HG03196 (cell line): ENCODE data around the gene UTP20.

ENCODE experiments used
- ATAC-seq: cut with Tn5 transposase; IDR thresholded peaks from one replicate; pipeline ENCODE4 v1.9.1; 2021; ENCODE audit not compliant: unreplicated experiment

The UTP20 gene

DNA sequence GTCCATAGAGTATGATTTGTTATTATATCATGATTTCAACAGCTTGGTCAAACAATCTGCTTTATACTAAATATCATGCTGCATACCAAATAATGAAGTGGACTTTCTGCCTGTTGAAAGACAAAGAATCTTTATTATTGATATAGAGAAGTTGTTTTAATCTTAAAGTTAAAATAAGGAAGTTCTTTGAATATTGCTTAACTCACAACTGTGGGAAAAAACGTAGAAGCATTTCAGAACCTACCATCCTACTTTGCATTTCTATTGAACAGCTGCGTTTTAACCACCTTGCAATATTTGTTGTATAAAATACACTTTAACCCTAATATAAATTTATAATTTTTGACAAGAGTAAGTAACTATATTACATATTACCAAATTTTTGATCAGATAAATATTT is 150.6 kb downstream of the UTP20 start:
- no peak for ATAC-seq

- ATAC-seq, result no peak
Measured at GRCh38 chr12:101436136-101436535, 156.2 kb downstream of the UTP20 start.
